Stimulated activated CD8-positive, alpha-beta memory T cell treated with anti-CD3 and anti-CD28 coated beads, Interleukin-7, amount 100 ng/mL, for 24 hours (primary cell): ENCODE data around the gene BPIFB1.

Experiments used
- DNase-seq: peaks from one replicate; pipeline ENCODE4 v3.0.0-alpha.2; 2020; ENCODE audit warnings: low read depth

Gene BPIFB1

GRCh38 chr20:33325350-33325749 lies 42.3 kb downstream of the BPIFB1 start:
- DNase-seq, result no peak

GRCh38 chr20:33328157-33329137 lies 45.4 kb downstream of the BPIFB1 start:
- DNase-seq, result no peak

GRCh38 chr20:33332905-33333456 lies 50.0 kb downstream of the BPIFB1 start:
- DNase-seq, result no peak

- no peak for DNase-seq
Observed at GRCh38 chr20:33333616-33334015, 50.6 kb downstream of the BPIFB1 start.

GRCh38 chr20:33334111-33334510 lies 51.1 kb downstream of the BPIFB1 start:
- DNase-seq, result no peak

- no peak for DNase-seq
Observed at GRCh38 chr20:33336375-33336774, 53.4 kb downstream of the BPIFB1 start.

- DNase-seq, result no peak
Observed at GRCh38 chr20:33337119-33337518, 54.1 kb downstream of the BPIFB1 start.

GRCh38 chr20:33337531-33338165 lies 54.6 kb downstream of the BPIFB1 start:
- no peak for DNase-seq

- no peak for DNase-seq
Observed at GRCh38 chr20:33338467-33339258, 55.6 kb downstream of the BPIFB1 start.

GRCh38 chr20:33339515-33340058 lies 56.6 kb downstream of the BPIFB1 start:
- DNase-seq, result no peak

- DNase-seq, result no peak
Observed at GRCh38 chr20:33343521-33343920, 60.5 kb downstream of the BPIFB1 start.

- DNase-seq, result no peak
Observed at GRCh38 chr20:33345342-33345741, 62.3 kb downstream of the BPIFB1 start.

GRCh38 chr20:33348136-33348937 lies 65.3 kb downstream of the BPIFB1 start:
- no peak for DNase-seq

GRCh38 chr20:33349493-33349892 lies 66.5 kb downstream of the BPIFB1 start:
- no peak for DNase-seq

GRCh38 chr20:33351696-33352095 lies 68.7 kb downstream of the BPIFB1 start:
- no peak for DNase-seq

- DNase-seq, result no peak
Observed at GRCh38 chr20:33352258-33353012, 69.4 kb downstream of the BPIFB1 start.

- no peak for DNase-seq
Observed at GRCh38 chr20:33353013-33353402, 70.0 kb downstream of the BPIFB1 start.
